NOMO-1 treated with DMSO at 0.1 percent for 48 hours (cell line): ENCODE measurements around the gene SHPK.

Experiments
- DNase-seq: peaks from one replicate; lab custom pipeline; 2025; ENCODE audit not compliant: unreplicated experiment; lab: John Stamatoyannopoulos, UW

The SHPK gene

DNA sequence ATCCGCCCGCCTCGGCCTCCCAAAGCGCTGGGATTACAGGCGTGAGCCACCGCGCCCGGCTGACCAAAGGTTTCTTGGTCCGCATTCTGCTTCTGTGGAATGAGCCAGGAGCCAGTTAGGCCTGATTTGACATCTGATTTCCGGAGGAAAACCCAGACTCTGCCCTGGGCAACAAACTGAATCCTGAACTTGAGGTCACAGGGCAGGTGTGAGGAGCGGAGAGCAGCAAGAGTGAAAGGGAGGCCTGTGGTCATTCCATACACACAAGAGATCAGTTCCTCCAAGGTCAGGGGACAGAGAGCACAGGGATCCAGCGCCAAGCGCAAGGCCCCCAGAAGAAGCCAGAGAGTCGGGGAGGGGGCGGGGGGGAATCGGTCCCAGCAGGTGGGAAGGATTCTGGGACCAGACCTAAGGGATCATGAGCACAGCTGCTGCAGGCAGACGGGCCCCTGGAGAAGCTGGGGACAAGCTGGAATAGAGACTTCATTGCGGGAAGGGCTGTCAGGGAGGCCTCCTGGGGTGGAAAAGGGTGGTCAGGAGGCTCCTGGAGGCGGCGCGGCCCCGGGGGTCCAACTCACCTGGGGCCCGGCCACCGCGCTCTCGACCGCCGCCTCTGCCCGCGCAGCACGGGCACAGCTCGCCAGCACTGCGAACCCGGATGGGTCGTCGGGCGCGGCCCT, 436 bp downstream of the SHPK start:
- peak; percentile 5 for DNase-seq

DNA sequence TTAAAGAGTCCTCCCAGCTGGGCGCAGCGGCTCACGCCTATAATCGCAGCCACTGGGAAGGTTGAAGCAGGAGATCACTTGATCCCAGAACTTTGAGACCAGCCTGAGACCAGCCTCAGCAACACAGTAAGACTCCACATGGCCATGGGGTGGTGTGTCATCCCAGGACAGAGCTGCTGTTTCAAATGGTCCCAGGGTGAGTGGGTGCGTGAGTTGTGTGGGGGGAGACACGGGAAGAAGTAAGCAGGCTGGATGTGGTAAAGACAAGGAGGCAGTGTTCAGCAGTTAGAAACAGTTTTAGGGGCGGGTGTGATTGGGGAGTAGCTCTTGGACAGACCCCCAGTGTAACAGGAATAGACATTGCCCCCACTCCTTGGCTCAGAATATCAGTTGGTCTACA, 3.8 kb downstream of the SHPK start:
- DNase-seq, result no peak

DNA sequence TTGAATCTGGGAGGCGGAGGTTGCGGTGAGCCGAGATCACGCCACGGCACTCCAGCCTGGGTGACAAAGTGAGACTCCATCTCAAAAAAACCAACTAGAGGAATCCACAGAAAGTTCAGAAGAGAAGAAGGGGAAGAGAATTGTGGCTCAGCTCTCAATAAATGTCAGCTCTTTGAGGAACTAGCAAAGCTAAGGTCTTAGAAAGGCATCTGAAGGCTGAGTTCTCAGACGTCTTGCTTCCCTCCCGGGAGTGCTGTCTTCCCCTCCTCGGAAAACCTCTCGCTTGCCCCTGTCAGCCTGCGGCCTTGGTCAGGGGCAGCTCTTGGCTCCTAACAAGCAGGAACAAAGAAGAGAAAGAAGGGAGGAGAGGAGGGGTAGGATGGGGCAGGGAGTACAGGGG, 5.3 kb downstream of the SHPK start:
- DNase-seq, result no peak

DNA sequence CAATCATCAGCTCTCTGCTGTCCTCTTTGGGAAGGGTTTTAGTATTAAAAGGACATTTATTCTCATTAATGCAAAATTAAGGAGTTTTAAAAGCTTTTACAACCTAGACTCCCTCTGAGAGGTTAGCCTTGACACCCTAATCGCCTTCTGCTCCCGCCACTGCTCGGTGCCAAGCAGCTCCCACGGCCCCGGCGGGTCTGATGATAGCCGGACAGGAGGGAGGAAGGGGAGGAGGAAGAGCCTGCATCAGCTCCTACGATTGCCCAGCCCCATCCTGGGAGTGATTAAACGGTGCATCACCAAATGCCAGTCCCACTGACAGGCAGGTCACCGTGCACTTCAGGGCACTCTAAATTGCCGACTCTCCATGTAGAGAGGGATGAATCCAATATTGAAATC, 8.3 kb downstream of the SHPK start:
- DNase-seq, result no peak

DNA sequence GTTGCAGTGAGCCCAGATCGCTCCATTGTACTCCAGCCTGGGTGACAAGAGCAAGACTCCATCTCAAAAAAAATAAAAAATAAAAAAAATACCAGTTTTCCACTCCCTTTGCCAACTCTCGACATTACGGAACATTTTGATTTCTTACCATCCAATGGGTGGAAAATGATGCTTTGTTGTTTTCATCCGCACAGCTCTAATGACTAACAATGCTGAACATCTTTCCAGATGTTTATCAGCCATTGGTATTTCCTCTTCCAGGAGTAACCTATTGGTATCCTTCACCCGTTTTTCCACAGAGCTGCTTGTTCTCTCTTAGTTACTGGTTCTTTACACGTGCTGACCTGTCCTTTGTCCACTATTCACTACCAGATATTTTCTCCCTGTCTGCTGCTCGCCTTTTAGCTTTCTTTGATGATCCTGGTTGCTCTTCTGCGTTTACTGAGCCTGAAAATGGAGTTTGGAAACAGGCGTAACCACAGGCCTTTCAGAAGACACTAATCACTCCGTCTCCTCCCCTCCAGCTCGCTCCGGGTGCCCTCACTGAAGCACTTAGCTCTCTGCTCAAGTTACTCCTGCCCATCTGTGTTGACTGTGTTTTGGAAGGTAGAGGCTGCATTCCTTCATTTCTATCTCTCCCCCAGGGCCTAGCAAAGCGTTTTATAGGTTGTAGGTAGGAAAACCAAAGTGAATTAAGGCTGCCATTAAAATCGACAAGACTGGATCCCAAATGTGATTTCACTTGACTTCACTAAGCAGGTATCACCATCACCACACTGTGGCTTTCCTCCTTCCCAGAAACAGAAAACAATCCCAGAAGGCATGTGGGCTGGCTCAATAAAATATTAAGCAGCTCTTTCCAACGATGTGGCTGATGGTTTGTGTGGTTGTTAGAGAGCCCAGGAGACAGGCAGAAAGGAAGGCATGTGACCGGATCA, 8.9 kb downstream of the SHPK start:
- no peak for DNase-seq

DNA sequence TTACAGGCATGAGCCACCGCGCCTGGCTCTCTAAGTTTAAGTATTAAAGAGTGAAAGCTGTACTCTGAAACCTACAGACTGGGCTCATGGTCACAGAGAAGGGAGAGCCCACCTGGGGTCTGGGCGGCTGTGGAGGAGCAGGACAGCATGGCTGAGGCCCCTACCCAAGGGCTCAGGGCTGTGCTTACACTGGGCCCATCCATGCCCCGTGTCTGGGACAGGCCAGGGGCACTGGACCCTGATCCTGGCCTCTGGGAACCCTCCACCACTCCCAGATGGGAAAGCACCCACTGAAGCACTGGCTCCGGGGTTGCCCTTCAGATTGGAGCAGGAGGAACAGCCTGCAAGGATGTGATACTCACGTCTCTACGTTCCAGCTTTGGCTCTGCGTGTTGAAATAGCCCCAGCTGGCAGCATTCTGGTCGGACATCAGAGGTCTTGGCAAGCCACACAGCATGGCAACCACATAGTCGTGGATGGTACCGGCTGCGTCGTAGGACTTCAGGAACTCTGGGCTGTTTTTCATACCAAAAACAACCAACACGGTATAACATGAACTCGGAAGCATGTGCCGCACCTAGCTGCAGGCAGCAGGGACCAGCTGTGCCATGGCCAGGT, 13.0 kb downstream of the SHPK start:
- no peak for DNase-seq

DNA sequence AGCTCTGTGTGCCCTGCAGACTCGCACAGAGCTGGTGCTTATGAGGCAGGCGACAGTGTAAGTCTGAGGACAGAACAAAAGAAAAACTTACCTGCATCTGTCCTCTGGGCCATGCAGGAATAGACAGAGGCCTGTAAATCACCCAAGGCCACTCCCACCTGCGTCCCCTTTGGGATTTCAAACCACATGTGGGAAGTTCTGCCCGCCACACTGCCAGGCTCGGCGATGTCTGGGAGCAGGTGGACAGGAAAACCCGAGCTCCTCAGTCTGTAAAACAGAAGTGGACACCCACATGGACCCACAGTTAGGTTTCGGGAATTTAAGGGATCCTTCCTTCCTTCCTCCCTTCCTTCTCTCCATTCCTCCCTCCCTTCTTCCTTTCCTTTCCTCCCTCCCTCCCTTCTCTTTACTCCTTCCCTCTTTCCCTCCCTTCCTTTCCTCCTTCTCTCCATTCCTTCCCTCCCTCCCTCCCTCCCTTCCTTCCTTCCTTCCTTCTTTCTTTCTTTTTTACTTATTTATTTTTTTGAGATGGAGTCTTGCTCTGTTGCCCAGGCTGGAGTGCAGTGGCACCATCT, 14.8 kb downstream of the SHPK start:
- DNase-seq, result no peak

DNA sequence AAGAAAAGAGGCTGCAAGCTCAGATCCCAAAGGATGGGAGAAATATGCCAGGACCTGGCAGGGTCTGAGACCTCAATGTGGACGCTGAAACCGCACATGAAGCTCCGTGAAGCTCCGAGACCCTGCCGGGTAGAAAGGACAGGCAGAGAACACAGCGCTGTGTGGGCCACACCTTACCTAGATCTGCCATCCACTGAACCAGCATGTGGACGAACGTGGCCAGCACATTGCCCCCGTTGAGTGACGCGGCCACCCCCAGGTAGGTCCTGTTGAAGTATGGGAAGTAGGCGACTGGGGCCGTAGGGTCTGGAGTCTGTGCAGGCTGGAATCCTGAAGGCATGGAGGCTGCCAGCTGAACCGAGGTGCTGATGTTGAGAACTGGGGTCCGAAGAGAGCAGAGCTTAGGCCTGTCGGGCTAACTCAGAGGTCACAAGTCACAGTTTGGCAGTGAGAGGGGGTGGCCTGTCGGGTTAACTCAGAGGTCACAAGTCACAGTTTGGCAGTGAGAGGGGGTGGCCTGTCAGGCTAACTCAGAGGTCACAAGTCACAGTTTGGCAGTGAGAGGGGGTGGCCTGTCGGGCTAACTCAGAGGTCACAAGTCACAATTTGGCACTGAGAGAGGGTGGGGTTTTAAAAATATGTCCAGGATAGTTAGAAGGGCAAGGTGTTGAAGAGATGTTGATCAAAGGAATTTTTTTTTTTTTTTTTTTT, 20.7 kb downstream of the SHPK start:
- DNase-seq, result no peak

DNA sequence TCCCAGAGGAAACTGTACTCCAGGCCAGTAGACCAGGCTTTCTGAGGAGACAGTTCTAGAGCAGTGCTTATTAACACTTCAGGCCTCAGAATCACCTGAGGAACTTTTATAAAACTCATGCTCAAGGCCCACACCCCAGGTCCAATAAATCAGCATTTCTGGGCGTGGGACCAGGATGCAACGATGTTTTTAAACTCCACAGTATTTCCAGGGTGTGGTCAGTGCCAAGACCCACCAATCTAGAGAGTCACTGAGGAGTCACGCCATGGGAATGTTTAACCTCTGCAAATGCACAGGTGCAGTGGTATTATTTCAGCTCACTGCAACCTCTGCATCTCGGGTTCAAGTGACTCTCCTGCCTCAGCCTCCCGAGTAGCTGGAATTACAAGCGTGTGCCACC, 22.9 kb downstream of the SHPK start:
- DNase-seq, result no peak

DNA sequence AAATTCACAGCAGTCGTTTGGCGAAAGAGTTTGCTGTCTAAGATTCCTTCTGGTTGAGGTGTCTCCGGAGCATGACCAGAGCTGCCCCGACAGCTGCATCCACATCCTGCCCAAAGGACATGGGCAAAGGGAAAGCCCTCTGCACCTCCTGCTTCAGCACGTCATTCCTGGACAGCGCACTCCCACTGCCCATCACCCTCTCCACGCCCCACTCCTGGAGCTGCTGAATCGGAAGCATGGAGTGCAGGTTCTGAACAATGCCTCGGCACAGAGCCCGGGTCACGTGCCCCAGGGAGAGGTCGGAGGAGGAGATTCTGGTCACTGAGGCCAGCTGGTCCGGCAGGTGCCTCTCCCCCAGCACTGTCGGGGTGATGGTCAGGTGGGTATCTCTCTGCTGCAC, 25.5 kb downstream of the SHPK start:
- no peak for DNase-seq

DNA sequence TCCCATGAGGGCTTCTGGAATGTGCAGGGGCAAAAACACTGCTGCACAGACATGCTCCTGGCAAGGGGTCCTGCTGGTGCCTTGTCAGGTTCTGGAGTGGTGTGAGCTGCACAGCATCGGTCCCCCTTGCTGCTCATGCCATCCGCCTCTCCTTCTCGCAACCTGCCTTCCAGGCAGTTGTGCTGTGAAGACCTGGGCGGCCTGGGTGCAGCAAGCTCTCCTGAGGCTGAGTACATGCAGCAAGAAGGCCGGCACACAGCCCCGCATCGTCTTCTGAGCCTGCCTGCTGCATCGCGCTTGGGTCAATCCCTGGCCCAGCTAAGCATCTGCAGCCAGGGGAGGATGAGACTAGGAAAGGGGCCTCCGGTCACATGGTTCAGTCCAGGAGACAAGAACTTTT, 26.4 kb downstream of the SHPK start:
- no peak for DNase-seq

DNA sequence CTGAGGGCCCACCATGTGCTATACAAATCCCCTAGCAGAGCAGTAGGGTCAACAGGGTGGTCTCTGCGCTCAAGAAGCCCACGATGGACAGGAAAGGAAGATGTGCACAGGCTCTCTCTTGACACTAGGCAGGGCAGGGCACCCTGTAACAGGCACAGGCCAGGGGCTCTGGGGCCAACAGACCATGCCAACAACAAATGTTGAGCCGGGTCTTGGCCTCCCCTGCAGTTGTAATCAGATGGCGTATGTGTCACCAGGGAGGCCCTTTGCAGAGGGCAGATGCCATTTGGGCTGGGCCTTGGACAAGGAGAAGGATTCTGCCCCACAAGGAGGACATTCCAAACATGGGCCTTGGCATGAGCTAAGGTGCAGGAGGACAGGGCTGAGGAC, 32.2 kb downstream of the SHPK start:
- DNase-seq, result no peak

DNA sequence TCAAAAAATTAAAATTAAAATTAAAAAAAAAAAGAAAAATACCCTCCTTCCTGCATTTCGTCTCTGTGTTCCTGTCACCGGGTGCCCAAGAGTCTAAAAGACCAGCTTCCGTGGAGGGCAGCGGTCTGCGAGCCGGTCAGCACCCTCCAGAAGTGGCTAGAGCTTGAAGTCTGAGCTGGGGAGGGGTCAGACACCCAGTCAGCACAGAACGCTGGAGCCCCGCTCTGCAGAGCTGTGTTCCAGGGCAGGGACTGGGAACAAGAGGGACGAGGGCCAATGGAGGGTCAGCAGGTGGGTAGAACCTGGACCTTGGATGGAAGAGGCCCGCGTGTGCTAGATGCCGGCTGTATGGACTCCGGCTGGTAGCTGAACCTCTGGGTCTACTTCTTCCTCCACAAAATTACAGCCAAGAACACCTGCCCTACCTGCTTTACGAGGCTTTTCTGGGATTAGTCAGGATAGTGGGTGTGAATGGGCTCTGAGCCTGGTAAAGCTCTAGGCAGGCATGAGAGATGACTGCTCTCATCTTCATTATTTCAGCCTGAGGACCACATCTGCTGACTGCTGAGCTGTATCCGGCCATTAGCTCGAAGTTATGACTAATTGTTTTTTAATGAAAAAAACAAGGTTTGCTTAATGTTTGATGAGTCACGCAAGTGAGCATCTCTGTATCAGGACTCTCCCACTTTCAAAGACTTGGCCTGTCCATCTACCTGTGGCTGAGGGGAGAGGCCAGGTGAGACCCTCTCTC, 32.8 kb downstream of the SHPK start:
- DNase-seq, result no peak

DNA sequence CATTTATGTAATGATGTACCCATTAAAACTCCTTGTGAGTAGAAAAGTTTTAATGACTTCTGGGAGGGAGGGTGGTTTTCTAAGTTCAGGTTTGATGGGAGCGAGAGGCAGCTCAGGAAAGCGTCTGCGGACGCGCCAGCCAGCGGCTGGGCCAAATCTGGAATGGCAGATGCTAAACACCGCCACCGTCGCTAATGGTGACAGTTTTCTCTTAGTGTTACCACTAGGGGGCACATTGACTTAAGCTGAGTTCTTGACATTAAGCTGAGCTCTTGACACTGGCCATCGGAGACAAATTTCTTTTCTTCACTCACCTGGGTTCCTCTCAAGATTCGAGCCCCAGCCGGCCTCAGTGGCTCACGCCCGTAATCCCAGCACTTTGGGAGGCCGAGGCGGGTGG, 33.6 kb downstream of the SHPK start:
- no peak for DNase-seq

DNA sequence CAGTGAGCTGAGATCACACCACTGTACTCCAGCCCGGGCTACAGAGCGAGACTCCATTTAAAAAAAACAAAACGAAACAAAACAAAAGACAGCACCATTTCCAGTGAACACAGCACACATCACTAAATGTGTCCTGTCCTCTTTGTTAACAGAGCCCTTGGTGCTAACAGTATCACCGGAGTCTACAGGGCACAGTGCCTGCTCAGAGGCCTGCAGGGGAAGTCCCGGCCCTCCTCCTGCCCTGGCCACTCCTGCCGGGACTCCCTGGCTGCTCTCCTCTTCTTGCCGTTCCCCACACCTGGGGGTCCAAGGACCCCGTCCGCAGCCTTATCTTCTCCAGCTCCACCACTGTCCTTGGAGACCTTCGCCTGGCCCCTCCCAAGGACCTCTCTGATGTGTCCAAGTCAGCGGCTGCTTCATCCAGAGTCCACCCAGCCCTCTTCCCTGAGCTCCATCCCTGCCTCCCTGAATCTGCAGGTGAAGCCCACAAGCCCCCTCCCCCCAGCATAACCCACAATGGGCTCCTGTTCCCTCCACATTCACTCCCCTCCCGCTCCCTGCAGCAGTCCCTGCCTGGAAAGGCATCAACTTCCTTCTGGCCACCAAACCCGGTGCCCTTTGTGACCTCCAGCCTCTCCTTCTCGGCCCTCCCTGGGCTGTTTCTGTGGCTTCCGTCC, 35.4 kb downstream of the SHPK start:
- DNase-seq, result no peak

DNA sequence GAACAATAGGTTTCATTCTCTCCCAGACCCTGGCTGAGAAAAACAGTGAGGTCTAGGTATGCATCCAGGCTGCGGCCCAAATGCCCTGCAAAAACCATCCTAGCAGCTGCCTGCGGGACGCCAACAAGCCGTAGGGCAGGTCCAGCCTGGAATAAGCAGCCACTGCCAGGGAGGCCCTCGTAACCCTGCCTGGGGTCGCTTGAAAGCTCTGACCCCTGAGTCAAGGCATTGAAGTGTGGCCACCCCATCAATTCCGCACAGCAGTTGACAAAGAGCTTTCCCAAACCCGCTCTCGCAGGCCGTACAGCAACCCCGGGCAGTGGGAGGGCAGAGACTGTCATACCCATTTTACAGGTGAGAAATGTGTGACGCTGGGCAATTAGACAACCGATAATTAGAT, 38.0 kb downstream of the SHPK start:
- no peak for DNase-seq

DNA sequence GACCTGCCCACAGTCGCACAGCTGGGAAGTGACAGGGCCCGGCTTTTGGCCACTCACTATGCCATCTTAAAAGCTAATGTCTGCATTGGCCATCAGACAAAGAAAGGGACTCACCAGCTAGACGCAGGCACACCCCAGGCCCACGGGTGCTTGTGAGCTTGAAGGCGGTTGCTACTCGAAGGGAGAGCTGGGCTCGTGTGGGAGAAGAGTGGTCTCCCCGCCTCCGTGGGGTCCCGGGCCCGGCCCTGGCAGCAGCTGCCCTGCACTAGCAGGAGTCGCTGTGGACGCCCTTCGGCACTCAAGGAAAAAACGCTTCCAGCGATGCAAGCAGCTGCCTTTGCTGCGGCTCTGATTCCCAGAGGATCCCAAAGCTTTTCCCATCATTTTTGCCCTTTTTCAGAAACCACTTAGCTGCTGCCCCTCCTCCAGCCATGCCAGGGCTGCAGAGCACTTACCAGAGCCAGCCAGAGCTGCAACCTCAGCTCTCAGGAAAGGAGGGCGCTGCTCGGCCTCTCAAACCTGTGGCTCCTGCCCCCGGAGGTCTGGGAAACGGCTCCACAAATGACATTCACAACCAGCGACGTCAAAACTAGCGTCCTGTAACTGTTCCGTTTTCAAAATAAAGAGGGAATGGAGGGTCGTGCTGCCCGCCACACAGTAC, 39.1 kb downstream of the SHPK start:
- no peak for DNase-seq

DNA sequence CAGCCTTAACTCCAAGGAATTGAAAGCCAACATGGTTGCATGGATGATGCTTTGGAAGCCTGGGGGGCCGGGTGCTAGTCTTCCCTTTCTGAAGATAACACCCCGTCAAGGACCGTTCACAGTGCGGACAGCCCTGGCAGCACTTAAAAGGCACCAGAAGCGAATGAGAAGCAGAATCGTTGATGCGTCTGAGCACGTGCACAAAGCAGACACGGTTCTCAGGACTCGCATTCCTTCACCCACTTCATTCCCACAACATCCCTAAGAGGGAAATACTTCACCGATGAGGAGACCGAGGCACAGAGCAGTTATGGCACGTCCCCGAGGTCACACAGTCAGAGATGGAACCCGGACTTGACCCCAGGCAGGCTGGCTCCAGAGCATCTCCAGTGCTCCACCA, 41.1 kb downstream of the SHPK start:
- no peak for DNase-seq

DNA sequence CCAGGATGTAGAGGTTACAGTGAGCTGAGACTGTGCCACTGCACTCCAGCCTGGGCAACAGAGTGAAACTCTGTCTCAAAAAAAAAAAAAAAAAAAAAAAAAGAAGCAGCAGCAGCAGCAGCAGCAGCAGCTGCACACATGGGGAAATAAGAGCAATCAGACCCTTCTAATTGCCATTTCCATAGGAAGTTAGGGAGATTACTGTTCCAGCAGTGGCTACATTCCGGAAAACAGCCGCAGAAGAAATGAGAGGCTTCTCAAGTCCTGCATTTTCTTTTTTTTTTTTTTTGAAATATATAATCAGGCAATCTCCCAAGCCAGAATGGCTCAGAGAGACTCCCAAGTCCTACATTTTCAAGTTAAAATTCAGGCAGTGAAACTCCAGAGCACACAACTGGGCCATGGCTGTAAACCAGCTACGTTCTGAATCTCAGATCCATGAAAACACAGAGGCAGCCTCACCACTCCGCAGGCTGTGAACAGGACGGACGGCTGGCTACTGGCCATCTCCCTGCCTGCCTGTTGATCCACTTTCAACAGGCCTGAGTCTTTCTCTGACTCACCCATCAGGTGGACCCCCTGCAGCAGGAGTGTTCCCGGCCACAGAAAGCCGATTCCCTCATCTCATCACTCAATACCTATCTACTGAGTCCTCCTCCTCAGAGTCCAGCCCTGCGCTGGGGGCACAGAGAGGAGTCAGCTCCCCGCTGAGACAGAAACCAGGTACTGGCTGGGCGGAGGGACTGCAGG, 41.8 kb downstream of the SHPK start:
- no peak for DNase-seq
